OCI-M2 (cell line): Measurements from ENCODE around the gene PSME4.
"Not testable (repeated sequence)": the region's sequence is repeated elsewhere in the genome, so short reads cannot be mapped to it uniquely, and the experiment has no call there.

Source experiments
- DNase-seq: peaks from one replicate; lab custom pipeline; 2025; ENCODE audit not compliant: unreplicated experiment; lab: John Stamatoyannopoulos, UW

PSME4 gene

GRCh38 chr2:53964257-53964952, 6.4 kb downstream of the PSME4 start:
- DNase-seq = no peak

GRCh38 chr2:53961478-53962216, 9.1 kb downstream of the PSME4 start:
- not testable (repeated sequence) for DNase-seq

- no peak for DNase-seq
Observed at GRCh38 chr2:53960476-53960875, 10.3 kb downstream of the PSME4 start.

GRCh38 chr2:53958443-53958842, 12.3 kb downstream of the PSME4 start:
- DNase-seq = no peak

- DNase-seq = no peak
Observed at GRCh38 chr2:53952519-53952918, 18.3 kb downstream of the PSME4 start.

GRCh38 chr2:53949457-53949856, 21.3 kb downstream of the PSME4 start:
- DNase-seq = no peak

- DNase-seq = no peak
Observed at GRCh38 chr2:53945538-53945937, 25.3 kb downstream of the PSME4 start.

GRCh38 chr2:53944542-53944941, 26.3 kb downstream of the PSME4 start:
- DNase-seq = no peak

- DNase-seq = no peak
Observed at GRCh38 chr2:53942280-53942679, 28.5 kb downstream of the PSME4 start.

- no peak for DNase-seq
Observed at GRCh38 chr2:53941749-53942148, 29.0 kb downstream of the PSME4 start.

GRCh38 chr2:53939656-53940055, 31.1 kb downstream of the PSME4 start:
- no peak for DNase-seq

- DNase-seq = no peak
Observed at GRCh38 chr2:53938904-53939303, 31.9 kb downstream of the PSME4 start.

GRCh38 chr2:53933329-53933728, 37.5 kb downstream of the PSME4 start:
- no peak for DNase-seq

- DNase-seq = not testable (repeated sequence)
Observed at GRCh38 chr2:53926321-53926720, 44.5 kb downstream of the PSME4 start.

- no peak for DNase-seq
Observed at GRCh38 chr2:53913721-53914120, 57.1 kb downstream of the PSME4 start.

GRCh38 chr2:53911434-53912189, 59.2 kb downstream of the PSME4 start:
- no peak for DNase-seq

- no peak for DNase-seq
Observed at GRCh38 chr2:53907582-53907981, 63.2 kb downstream of the PSME4 start.

GRCh38 chr2:53905396-53905795, 65.4 kb downstream of the PSME4 start:
- no peak for DNase-seq

GRCh38 chr2:53903011-53903410, 67.8 kb downstream of the PSME4 start:
- no peak for DNase-seq

- no peak for DNase-seq
Observed at GRCh38 chr2:53901192-53901591, 69.6 kb downstream of the PSME4 start.

- DNase-seq = no peak
Observed at GRCh38 chr2:53896864-53897263, 73.9 kb downstream of the PSME4 start.
